Subcutaneous abdominal adipose tissue (tissue), 5 donors: ENCODE data around the gene CYBRD1.

ENCODE experiments used
- H3K27ac ChIP-seq: one replicate; pipeline ENCODE4 v1.7.0; 2013; ENCODE audit warnings: low read depth, mild to moderate bottlenecking, inconsistent platforms, low read length, moderate library complexity
- H3K27me3 ChIP-seq, 5 donors: one replicate each; pipeline ENCODE4 v1.7.0; 2013; ENCODE audit warnings: low read length in 5 of 5, inconsistent platforms in 1 of 5; ENCODE audit not compliant: control insufficient read depth in 5 of 5, insufficient read depth in 4 of 5
- H3K36me3 ChIP-seq, 5 donors: one replicate each; pipeline ENCODE4 v1.7.0; 2013; ENCODE audit warnings: low read length in 5 of 5; ENCODE audit not compliant: control insufficient read depth in 5 of 5, insufficient read depth in 5 of 5
- H3K4me1 ChIP-seq, 5 donors: one replicate each; pipeline ENCODE4 v1.7.0; 2013; ENCODE audit warnings: low read length in 5 of 5, mild to moderate bottlenecking in 3 of 5, moderate library complexity in 1 of 5; ENCODE audit not compliant: control insufficient read depth in 5 of 5, insufficient read depth in 5 of 5
- H3K4me3 ChIP-seq, 5 donors: one replicate each; pipeline ENCODE4 v1.7.0; 2013; ENCODE audit warnings: low read length in 5 of 5, low read depth in 1 of 5
- H3K9ac ChIP-seq, 5 donors: one replicate each; pipeline ENCODE4 v1.7.0; 2013; ENCODE audit warnings: low read length in 5 of 5, mild to moderate bottlenecking in 4 of 5, moderate library complexity in 3 of 5
- H3K9me3 ChIP-seq, 5 donors: one replicate each; pipeline ENCODE4 v1.7.0; 2013; ENCODE audit warnings: low read length in 5 of 5; ENCODE audit not compliant: control insufficient read depth in 5 of 5
- donor health status: healthy.
- donor health status: healthy.
- donor health status: healthy.
- donor health status: healthy.
- donor health status: healthy.

CYBRD1 gene

GRCh38 chr2:171568089-171568488, 45.8 kb downstream of the CYBRD1 start:
- Histone ChIP-seq H3K9me3 (no peaks in the 10 kb centered on the region), H3K27me3 (peaks cover 0 to 2% (median 0%) of the 10 kb centered on the region in 5 donors), H3K27ac (no peak overlapping the region), H3K36me3 (no peaks in the 10 kb centered on the region), H3K4me1 (no peaks in the 10 kb centered on the region), H3K4me3 (no peak overlapping the region), H3K9ac (no peak overlapping the region)

GRCh38 chr2:171571721-171572120, 49.4 kb downstream of the CYBRD1 start:
- no peaks in the 10 kb centered on the region for H3K36me3 ChIP-seq
- peaks cover 0 to 2% (median 0%) of the 10 kb centered on the region in 5 donors for H3K27me3 ChIP-seq
- peak overlapping the region in 1 of 5 donors; percentile 23 for H3K9ac ChIP-seq
- H3K4me1 ChIP-seq: no peaks in the 10 kb centered on the region
- no peak overlapping the region for H3K4me3 ChIP-seq
- H3K27ac ChIP-seq: no peak overlapping the region
- H3K9me3 ChIP-seq: no peaks in the 10 kb centered on the region

- Histone ChIP-seq H3K36me3 (no peaks in the 10 kb centered on the region), H3K4me3 (peak overlapping the region in 2 of 5 donors; percentile 25 to 29), H3K9ac (no peak overlapping the region), H3K4me1 (no peaks in the 10 kb centered on the region), H3K27ac (no peak overlapping the region), H3K27me3 (peaks cover 0 to 2% (median 0%) of the 10 kb centered on the region in 5 donors), H3K9me3 (no peaks in the 10 kb centered on the region)
Observed at GRCh38 chr2:171574149-171574795, 52.0 kb downstream of the CYBRD1 start.

GRCh38 chr2:171575606-171576005, 53.3 kb downstream of the CYBRD1 start:
- H3K27me3 ChIP-seq: peaks cover 0 to 2% (median 0%) of the 10 kb centered on the region in 5 donors
- H3K9ac ChIP-seq: no peak overlapping the region
- H3K4me3 ChIP-seq: no peak overlapping the region
- no peaks in the 10 kb centered on the region for H3K9me3 ChIP-seq
- no peaks in the 10 kb centered on the region for H3K4me1 ChIP-seq
- H3K27ac ChIP-seq: no peak overlapping the region
- no peaks in the 10 kb centered on the region for H3K36me3 ChIP-seq

GRCh38 chr2:171578127-171578803, 56.0 kb downstream of the CYBRD1 start:
- Histone ChIP-seq H3K9me3 (no peaks in the 10 kb centered on the region), H3K4me1 (no peaks in the 10 kb centered on the region), H3K27me3 (no peaks in the 10 kb centered on the region), H3K36me3 (no peaks in the 10 kb centered on the region), H3K9ac (no peak overlapping the region), H3K27ac (no peak overlapping the region), H3K4me3 (no peak overlapping the region)

- H3K9ac ChIP-seq: no peak overlapping the region
- no peaks in the 10 kb centered on the region for H3K9me3 ChIP-seq
- no peak overlapping the region for H3K4me3 ChIP-seq
- H3K27ac ChIP-seq: no peak overlapping the region
- H3K4me1 ChIP-seq: no peaks in the 10 kb centered on the region
- H3K36me3 ChIP-seq: no peaks in the 10 kb centered on the region
- H3K27me3 ChIP-seq: no peaks in the 10 kb centered on the region
Observed at GRCh38 chr2:171579481-171579880, 57.2 kb downstream of the CYBRD1 start.

GRCh38 chr2:171583566-171583965, 61.3 kb downstream of the CYBRD1 start:
- H3K27me3 ChIP-seq: no peaks in the 10 kb centered on the region
- H3K4me3 ChIP-seq: no peak overlapping the region
- no peak overlapping the region for H3K9ac ChIP-seq
- H3K9me3 ChIP-seq: no peaks in the 10 kb centered on the region
- H3K4me1 ChIP-seq: no peaks in the 10 kb centered on the region
- no peak overlapping the region for H3K27ac ChIP-seq
- no peaks in the 10 kb centered on the region for H3K36me3 ChIP-seq

- no peak overlapping the region for H3K27ac ChIP-seq
- no peaks in the 10 kb centered on the region for H3K4me1 ChIP-seq
- no peak overlapping the region for H3K9ac ChIP-seq
- no peaks in the 10 kb centered on the region for H3K27me3 ChIP-seq
- no peaks in the 10 kb centered on the region for H3K36me3 ChIP-seq
- no peak overlapping the region for H3K4me3 ChIP-seq
- no peaks in the 10 kb centered on the region for H3K9me3 ChIP-seq
Observed at GRCh38 chr2:171584001-171584400, 61.7 kb downstream of the CYBRD1 start.

- no peak overlapping the region for H3K4me3 ChIP-seq
- H3K9ac ChIP-seq: no peak overlapping the region
- H3K4me1 ChIP-seq: peaks cover 0 to 6% (median 0%) of the 10 kb centered on the region in 5 donors
- peaks cover 4 to 10% (median 6%) of the 10 kb centered on the region in 5 donors for H3K9me3 ChIP-seq
- H3K27me3 ChIP-seq: no peaks in the 10 kb centered on the region
- H3K36me3 ChIP-seq: no peaks in the 10 kb centered on the region
- no peak overlapping the region for H3K27ac ChIP-seq
Observed at GRCh38 chr2:171587132-171587531, 64.9 kb downstream of the CYBRD1 start.

GRCh38 chr2:171587567-171587966, 65.3 kb downstream of the CYBRD1 start:
- H3K36me3 ChIP-seq: no peaks in the 10 kb centered on the region
- H3K4me3 ChIP-seq: no peak overlapping the region

More at GRCh38 chr2:171587567-171587966, 65.3 kb downstream of the CYBRD1 start:
- peaks cover 4 to 10% (median 6%) of the 10 kb centered on the region in 5 donors for H3K9me3 ChIP-seq
- H3K4me1 ChIP-seq: peaks cover 0 to 6% (median 0%) of the 10 kb centered on the region in 5 donors
- peaks cover 0 to 3% (median 0%) of the 10 kb centered on the region in 5 donors for H3K27me3 ChIP-seq
- no peak overlapping the region for H3K9ac ChIP-seq
- H3K27ac ChIP-seq: no peak overlapping the region
